HFFc6 (cell line): ENCODE data around the gene PIPOX. TPM values are rescaled to one million over a fixed set of nuclear protein-coding genes. Genes with fewer than 3 reads are reported as not detected.

Experiments used
- DNase-seq: peaks from one replicate; pipeline ENCODE4 v3.0.0-alpha.2; 2018
- H3K27ac Mint-ChIP-seq: 2 replicates; pipeline ENCODE4 v1.8.0; 2020; ENCODE audit warnings: mild to moderate bottlenecking, mixed read lengths
- H3K27me3 Mint-ChIP-seq: 2 replicates; pipeline ENCODE4 v1.8.0; 2021; ENCODE audit warnings: mild to moderate bottlenecking, moderate library complexity, mixed read lengths; ENCODE audit not compliant: insufficient read depth
- H3K36me3 Mint-ChIP-seq: 2 replicates; pipeline ENCODE4 v1.8.0; 2021; ENCODE audit warnings: low read depth, mixed read lengths
- H3K4me1 Mint-ChIP-seq: 2 replicates; pipeline ENCODE4 v1.8.0; 2020; ENCODE audit warnings: low read depth, mixed read lengths
- H3K4me3 Mint-ChIP-seq: 2 replicates; pipeline ENCODE4 v1.8.0; 2020; ENCODE audit warnings: mild to moderate bottlenecking, moderate library complexity, mixed read lengths
- H3K9me3 Mint-ChIP-seq: 2 replicates; pipeline ENCODE4 v1.8.0; 2020; ENCODE audit warnings: mild to moderate bottlenecking, mixed read lengths
- CTCF ChIP-seq: fragments of 200-600 bp; sonication (generic); IDR thresholded peaks from 2 replicates; pipeline ENCODE4 v1.5.0; 2021; ENCODE audit warnings: antibody characterized with exemption, mild to moderate bottlenecking
- total RNA-seq, 6 experiments: library from RNA; stranded (reverse); fragmentation: NEBNext Ultra II Directional; extraction: Animal tissue kit (Norgen Biotek cat#: 25700); gene quantifications; 2 replicates in 1 of 6; 3 replicates in 5 of 6; pipeline ENCODE4 v1.2.3, GENCODE V29; 2021

The PIPOX gene
- total RNA-seq, 6 experiments from 2014 or later = 0.17 to 0.73 (median 0.44) TPM

- Mint-ChIP-seq H3K4me3 (no peak overlapping the region), H3K36me3 (no peaks in the 10 kb centered on the region), H3K27ac (no peak overlapping the region), H3K4me1 (peaks cover 31% of the 10 kb centered on the region), H3K27me3 (peaks cover 42% of the 10 kb centered on the region), H3K9me3 (no peaks in the 10 kb centered on the region)
- DNase-seq = no peak
- TF ChIP-seq CTCF = no peak
Measured at GRCh38 chr17:29045026-29045425, 2.1 kb downstream of the PIPOX start.

- Mint-ChIP-seq H3K27ac (no peak overlapping the region), H3K4me3 (no peak overlapping the region), H3K36me3 (no peaks in the 10 kb centered on the region), H3K27me3 (peaks cover 44% of the 10 kb centered on the region), H3K4me1 (peaks cover 23% of the 10 kb centered on the region), H3K9me3 (no peaks in the 10 kb centered on the region)
- TF ChIP-seq CTCF = no peak
- DNase-seq = no peak
Measured at GRCh38 chr17:29045734-29046472, 3.0 kb downstream of the PIPOX start.

GRCh38 chr17:29046473-29046839, 3.5 kb downstream of the PIPOX start:
- Mint-ChIP-seq H3K4me3 (no peak overlapping the region), H3K36me3 (no peaks in the 10 kb centered on the region), H3K27ac (no peak overlapping the region), H3K9me3 (no peaks in the 10 kb centered on the region), H3K27me3 (peaks cover 49% of the 10 kb centered on the region), H3K4me1 (peaks cover 23% of the 10 kb centered on the region)
- no peak for TF ChIP-seq CTCF
- DNase-seq = no peak

- peak; percentile 43 for DNase-seq
- no peak for TF ChIP-seq CTCF
- Mint-ChIP-seq H3K27me3 (peaks cover 54% of the 10 kb centered on the region), H3K9me3 (no peaks in the 10 kb centered on the region), H3K27ac (peak overlapping the region; percentile 37; the same call in 1 of the 2 replicates), H3K36me3 (no peaks in the 10 kb centered on the region), H3K4me3 (no peak overlapping the region), H3K4me1 (peaks cover 18% of the 10 kb centered on the region)
Measured at GRCh38 chr17:29048440-29049368, 5.8 kb downstream of the PIPOX start.

GRCh38 chr17:29049541-29050145, 6.7 kb downstream of the PIPOX start:
- Mint-ChIP-seq H3K27ac (no peak overlapping the region), H3K9me3 (no peaks in the 10 kb centered on the region), H3K4me1 (peaks cover 18% of the 10 kb centered on the region), H3K27me3 (peaks cover 54% of the 10 kb centered on the region), H3K4me3 (no peak overlapping the region), H3K36me3 (no peaks in the 10 kb centered on the region)
- no peak for DNase-seq
- no peak for TF ChIP-seq CTCF
